Stimulated activated CD8-positive, alpha-beta memory T cell treated with anti-CD3 and anti-CD28 coated beads, Interleukin-4, amount 100 ng/mL, for 48 hours (primary cell): ENCODE data around the gene DDX46.
"Not testable (repeated sequence)": the region's sequence is repeated elsewhere in the genome, so short reads cannot be mapped to it uniquely, and the experiment has no call there.

Experiments used
- DNase-seq: peaks from one replicate; pipeline ENCODE4 v3.0.0-alpha.2; 2020

Gene DDX46

DNA sequence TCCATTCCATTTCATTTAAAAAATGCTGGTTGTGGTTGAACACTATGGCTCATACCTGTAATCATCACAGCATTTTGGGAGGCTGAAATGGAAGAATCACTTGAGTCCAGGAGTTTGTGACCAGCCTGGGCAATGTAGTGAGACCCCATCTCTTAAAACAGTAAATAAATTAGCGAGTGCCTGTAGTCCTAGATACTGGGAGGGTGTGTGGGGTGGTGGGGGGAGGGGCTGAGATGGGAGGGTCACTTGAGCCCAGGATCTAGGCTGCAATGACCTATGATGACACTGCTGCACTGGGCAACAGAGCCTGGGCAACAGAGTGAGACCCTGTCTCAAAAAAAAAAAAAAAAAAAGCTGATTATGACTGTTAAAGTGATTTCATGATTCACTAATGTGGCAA is 29.1 kb downstream of the DDX46 start:
- no peak for DNase-seq

DNA sequence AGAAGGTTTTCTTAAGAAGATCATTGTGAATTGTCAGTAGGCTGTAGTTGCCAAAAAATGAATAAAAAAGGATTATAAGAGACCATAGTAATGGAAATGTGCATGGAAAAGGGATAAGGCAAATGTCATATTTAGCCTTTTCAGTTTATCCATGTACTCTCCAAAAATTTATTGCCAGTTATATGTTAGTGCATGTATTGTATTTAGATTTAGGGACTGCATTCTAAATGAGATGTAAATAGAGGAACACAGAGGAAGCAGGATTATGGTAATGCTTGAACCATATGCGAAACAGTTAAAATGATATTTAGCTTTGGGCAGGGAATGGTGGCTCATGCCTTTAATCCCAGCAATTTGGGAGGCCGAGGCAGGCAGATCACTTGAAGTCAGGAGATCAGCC is 33.0 kb downstream of the DDX46 start:
- no peak for DNase-seq

DNA sequence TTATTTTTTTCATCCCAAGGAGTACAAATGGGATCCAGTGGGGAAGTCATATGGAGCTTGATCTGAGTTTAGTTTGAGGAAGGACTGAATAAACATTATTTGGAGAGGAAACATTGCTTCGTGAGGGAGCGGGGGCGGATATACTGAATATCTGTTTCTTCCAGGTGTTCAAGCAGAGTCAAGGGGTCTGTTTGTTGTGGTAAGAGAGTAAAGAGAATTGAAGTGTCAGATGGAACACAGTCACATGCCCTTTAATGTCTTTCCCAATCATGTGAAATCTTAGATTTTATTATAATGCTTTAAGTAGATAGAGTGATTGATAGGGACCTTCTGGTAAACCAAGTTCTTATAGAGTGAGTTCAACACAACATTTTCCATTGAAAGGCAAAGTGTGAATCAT is 33.7 kb downstream of the DDX46 start:
- DNase-seq, result no peak

DNA sequence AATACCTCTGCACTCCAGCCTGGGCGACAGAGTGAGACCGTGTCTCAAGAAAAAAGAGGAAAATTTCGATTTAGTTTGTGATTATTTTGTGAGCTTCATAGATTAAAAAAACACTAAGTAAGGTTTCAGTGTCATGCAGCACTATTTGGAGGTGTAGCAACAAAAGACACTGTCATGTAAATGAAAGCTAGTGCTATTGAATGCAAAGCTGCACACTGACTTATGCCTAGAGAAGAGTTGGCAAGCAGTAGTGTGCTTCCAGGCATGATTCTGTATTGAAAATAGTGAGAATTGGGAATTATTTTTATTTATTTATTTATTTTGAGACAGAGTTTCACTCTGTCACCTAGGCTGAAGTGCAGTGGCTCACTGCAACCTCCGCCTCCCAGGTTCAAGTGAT is 34.5 kb downstream of the DDX46 start:
- no peak for DNase-seq

DNA sequence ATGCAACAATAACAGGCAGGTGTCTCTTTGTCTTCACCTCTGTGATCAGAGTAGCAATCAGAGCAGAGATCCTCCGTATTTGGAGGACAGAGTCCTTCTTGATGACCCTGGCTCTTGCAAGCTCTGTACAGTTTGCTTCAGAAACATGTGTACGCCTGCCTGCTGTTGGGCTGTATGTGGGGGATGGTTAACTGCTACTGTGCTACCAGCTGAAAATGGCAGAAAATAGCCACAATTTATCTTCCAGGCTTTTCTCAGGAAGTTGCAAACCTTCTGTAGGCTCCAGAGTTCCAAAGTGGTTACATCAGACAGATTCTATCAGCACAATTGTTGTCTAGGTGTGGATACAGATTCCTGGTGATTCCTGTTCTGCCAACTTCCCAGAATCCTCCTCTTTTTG is 35.5 kb downstream of the DDX46 start:
- DNase-seq, result no peak

DNA sequence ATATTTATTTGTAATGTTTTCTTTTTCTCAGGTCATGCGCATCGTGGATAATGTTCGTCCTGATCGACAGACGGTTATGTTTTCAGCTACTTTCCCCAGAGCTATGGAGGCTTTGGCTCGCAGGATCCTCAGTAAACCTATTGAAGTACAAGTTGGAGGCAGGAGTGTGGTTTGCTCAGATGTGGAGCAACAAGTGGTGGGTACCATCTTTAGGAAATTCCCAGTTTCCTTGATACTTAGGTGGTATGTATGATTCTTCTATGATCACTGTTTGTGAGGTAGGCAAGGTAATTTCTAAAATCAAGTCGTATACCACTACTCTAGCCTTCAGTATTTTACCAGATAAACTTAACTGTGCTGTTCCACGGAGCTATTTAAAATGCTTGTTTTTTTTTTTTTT is 36.2 kb downstream of the DDX46 start:
- DNase-seq, result no peak

DNA sequence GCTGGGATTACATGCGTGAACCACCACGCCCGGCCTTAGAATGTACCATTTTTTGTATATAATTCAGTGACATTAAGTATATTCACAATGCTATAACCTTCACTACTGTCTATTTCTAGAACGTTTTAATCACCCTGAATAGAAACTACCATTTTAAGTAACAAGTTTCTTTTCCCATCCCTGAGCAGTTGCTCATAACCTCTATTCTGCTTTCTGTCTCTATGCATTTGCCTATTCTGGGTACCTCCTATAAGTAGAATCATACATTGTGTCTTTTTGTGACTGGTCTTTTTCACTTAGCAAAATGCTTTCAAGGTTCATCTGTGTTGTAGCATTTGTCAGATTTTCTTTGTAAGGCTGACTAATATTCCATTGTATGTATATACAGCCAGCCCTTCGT is 39.9 kb downstream of the DDX46 start:
- no peak for DNase-seq

DNA sequence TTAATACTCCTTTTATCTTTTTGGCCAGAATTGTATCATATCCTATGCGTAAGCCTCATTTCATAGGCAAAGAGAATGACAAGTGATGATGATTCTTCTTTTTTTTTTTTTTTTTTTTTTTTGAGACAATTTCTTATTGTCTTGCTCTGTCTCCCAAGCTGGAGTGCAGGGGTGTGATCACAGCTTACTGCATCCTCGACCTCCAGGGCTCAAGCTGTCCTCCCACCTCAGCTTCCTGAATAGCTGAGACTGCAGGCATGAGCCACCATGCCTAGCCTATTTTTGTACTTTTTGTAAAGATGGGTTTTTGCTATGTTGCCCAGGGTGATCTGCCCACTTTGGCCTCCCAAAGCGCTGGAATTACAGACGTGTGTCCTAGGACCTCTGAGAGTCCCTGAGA is 45.2 kb downstream of the DDX46 start:
- DNase-seq, result no peak

DNA sequence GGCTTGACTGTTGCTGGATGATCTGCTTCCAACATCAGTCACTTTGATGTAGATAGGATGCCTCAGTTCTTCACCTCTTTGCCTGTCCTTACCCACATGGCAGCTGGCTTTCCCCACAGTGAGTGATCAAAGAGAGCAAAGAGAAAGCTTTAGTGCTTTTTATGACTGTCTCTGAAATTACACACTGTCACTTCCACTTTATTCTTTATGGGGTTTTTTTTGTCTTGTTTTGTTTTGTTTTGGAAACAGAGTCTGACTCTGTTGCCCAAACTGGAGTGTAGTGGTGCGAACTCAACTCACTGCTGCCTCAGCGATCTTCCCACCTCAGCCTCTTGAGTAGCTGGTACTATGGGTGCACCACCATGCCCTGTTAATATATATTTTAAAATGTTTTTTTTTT is 54.8 kb downstream of the DDX46 start:
- DNase-seq, result no peak

DNA sequence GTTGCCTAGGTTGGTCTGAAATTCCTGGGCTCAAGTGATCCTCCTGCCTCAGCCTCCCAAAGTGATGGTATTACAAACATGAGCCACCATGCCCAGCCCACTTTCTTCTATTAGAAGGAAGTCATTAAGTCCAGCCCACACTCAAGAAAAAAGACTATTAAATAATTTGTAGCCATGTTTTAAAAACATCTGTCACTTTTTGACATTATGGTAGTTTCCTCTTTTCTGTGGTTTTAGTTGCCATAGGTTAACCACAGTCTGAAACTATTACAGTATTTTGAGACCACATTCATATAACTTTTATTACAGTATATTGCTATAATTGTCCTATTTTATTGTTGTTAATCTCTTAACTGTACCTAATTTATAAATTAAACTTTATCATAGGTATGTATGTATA is 55.2 kb downstream of the DDX46 start:
- no peak for DNase-seq

DNA sequence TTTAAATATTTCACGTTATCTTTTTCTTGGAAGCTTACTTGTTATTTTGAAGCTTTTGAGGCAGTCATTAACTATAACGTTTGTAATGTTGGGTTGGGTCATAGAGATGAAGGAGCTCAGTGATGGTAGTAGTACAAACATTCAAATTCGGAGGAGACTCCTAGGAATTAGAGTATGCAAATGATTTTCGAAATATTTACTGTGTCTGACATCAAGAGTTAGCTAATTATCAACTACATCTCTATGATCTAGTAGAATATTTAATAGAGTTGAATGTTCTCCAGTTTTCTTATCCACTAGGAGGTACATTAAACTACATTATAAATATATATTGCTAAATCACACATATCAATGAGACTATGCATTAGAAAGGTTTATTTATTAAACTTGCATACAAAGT is 58.4 kb downstream of the DDX46 start:
- no peak for DNase-seq

DNA sequence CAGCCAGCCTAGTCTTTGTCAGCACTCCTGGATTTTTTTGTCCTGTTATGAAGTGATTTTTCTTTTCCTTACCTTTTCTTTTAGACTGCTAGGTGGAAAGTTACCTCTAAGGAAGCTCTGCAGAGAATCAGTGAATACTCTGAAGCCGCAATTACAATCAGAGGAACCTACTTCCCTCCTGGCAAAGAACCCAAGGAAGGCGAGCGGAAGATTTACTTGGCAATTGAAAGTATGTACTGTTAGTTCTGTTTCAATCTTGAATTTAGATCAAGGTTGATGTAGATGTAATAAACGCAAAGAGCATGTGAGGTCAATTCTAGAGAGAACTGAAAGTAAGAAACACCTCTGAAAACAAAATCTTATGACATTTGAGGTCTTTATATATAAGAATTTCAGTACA is 60.2 kb downstream of the DDX46 start:
- no peak for DNase-seq

DNA sequence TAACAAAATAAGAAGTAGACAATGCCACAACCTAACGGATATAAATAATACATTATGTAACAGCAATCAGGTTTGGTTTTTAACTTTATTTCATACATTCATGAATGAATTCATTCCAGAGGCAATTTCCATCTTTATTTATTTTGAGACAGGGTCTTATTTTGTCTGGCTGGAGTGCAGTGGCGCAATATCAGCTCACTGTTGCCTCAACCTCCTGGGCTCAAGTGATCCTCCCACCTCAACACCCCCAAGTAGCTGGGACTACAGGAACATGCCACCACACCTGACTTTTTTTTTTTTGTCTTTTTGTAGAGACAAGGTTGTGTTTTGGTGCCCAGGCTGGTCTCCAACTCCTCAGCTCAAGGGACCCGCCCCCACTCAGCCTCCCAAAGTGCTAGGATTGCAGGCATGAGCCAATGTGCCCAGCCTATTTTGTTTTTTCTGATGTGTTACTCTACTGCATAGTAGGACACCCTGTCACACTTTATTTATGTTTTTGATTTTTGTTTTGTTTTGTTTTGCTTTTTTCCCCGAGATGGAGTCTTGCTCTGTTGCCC is 60.9 kb downstream of the DDX46 start:
- no peak for DNase-seq

DNA sequence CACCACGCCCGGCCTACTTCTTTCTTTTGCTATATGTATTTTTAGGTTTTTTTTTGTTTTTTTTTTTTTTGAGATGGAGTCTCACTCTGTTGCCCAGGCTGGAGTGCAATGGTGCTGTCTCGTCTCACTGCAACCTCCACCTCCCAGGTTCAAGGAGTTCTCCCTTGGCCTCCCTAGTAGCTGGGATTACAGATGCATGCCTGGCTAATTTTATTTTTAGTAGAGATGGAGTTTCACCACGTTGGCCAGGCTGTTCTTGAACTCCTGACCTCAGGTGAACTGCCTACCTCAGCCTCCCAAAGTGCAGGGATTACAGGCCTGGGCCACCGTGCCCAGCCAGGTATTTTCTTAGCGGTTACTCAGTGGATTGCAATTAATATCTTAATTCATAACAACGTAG is 63.3 kb downstream of the DDX46 start:
- DNase-seq, result no peak

DNA sequence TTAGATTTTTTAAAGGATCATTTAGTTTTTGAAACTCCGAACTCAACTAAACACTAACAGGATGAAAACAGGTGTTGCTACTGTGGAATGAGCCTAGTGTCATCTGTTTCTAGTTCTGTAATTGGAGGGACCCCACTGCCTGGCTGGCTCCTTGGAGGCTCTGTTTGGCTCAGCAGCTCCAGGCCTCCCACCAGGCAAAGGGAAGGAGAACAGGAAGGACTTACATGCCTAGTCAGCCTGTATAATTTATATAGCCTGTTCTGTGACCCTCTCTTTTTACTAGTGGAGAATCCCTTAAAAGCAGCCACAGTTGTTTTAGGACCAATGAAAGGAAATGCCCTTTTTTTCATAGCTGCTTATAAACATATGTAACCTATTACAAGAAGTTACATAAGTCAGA is 66.1 kb downstream of the DDX46 start:
- no peak for DNase-seq

DNA sequence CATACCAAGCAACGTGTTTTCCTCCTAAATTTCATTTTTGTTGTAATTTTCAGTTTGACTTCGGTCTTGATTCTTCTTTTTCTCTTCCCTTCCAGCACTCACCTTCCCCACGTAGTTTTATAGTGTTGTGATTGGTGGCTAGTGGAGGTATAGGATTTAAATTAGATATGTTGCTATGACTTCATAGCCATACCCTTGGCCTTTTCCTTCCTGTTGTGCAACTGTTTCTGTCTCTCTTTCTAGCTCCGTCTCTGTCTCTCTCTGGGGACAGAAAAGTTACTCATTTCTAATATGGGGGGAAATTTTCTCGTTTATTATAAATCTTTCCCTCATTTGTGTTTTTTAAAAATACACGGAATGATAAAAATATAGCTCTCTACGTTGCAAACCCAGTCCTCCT is 66.6 kb downstream of the DDX46 start:
- no peak for DNase-seq

DNA sequence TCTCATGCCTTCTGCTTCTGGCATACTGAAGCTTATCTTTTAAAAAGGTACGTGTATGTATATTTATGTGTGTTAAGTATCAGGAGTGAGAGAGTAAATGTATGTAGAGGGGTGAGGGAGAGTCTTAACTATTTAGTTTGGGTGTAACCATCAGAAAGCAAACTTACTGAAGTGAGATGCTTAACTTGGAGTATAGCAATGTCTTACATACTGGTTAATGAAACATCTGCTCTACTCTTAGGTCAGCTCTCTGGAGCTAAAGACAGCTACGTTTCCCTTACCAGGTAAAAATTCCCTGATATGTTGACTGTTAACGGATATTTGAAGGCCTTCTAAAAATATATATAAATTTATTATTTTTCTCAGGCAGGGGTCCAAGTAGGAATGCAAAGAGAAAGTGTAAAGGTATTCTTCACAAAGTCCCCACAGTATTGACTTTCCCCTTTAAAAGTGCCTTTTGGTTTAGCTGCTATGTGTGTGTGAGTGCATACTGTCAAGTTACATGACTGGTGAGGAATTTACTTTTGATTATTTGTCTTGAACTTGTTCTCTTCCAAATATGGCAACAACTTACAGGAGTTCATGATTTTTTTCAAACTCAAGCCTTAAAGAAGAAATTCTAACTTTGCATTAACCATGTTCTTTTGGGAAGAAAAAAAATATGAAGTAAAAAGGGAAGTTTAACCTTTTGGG is 74.9 kb downstream of the DDX46 start:
- no peak for DNase-seq

DNA sequence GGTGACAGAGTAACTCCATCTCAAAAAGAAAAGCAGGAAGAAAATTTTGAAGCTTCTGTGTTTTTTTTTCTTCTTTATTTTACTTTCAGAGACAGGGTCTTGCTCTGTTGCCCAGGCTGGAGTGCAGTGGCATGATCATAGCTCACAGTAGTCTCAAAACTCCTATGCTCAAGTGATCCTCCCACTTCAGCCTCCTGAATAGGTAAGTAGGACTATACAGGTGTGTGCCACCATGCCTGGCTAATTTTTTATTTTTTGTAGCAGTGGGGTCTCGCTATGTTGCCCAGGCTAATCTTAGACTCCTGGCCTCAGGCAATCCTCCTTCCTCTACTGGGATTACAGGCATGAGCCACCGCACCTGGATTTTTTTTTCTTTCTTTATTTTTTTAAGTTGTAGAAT is 77.0 kb downstream of the DDX46 start:
- DNase-seq, result no peak

DNA sequence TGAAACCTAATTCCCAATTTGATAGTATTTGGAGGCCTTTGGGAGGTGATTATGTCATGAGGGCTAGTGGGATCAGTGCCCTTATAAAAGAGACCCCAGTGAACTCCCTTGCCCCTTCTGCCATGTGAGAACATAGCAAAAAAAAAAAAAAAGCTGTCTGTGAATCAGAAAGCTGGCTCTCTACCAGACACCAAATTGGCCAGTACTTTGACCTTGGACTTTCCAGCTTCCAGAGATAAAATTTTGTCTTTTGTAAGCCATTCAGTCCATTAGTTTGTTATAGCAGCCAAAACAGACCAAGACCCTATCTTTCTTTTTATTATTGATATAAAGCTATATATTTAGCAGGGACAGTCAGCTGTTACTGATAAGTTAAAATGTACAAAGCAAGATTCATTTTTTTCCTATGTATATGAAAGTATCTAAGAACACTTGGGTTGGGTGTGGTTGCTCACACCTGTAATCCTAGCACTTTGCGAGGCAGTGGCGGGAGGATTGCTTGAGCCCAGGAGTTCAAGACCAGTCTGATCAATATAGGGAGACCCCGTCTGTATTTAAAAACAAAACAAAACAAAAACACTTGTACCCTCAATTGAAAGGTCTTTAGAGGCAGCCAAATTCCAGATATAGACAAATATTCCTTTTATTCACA is 79.1 kb downstream of the DDX46 start:
- no peak for DNase-seq

DNA sequence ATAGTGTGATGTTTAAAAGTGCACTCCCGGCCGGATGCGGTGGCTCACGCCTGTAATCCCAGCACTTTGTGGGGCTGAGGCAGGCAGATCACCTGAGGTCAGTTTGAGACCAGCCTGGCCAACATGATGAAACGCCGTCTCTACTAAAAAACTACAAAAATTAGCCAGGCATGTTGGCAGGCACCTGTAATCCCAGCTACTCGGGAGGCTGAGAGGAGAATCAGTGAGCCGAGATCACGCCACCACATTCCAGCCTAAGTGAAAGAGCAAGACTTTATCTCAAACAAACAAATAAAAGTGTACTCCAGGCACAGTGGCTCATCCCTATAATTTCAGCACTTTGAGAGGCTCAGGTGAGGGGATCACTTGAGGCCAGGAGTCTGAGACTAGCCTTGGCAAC is 79.8 kb downstream of the DDX46 start:
- DNase-seq, result not testable (repeated sequence)

DNA sequence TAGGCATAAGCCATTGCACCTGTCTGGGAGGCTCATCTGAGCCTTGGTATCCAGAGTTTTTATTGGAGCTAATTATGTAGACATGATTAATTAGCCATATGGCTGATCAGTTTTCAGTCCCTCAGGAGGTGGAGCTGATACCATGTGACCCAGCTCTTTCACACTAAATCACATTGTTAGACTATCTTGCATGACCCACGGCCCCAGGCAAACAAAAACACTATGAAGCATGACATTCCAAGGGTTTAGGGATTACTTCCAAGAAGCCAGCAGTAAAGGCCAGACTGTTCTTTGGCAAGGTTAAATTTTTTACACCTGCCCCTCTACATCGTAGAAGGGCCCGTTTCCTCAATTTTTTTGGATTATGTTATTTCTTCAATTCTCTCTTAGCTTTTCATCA is 82.2 kb downstream of the DDX46 start:
- DNase-seq, result no peak

DNA sequence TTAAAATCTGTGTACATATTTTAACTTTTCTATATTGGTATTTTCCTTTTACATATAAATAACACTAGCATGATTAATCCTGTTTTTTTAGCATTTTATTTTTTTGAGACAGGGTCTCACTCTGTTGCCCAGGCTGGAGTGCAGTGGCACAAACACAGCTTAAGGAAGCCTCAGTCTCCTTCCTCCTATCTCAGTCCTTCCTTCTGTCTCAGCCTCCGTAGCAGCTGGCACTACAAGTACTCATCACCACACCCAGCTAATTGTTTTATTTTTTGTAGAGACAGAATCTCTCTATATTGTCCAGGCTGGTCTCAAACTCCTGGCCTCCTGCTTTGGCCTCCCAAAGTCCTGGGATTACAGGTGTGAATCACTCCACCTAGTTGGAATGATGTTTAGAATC is 85.7 kb downstream of the DDX46 start:
- DNase-seq, result no peak

DNA sequence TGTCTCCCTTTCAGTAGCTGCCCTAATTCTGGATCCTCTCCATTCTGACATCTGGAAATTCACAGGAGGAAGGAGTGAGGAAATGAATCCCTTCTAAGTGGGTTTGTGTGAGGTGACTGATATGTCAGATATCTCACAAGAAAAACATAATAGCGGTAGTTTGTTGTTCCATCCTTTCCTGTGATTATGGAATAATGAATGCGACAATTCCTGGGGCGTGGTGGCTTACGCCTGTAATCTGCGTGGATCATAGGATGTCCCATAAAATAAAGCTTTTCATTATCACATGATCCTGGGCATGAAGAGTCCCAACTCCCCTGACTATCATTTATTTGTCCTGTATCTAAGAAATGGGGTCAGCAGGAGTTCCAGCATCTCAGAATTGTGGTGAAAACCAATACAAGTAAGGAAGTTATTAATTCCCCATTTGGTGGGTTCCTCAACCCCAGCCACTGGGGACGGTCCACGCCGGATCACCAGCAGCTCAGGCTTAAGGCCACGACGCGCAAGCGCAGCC is 86.8 kb downstream of the DDX46 start:
- DNase-seq, result no peak

DNA sequence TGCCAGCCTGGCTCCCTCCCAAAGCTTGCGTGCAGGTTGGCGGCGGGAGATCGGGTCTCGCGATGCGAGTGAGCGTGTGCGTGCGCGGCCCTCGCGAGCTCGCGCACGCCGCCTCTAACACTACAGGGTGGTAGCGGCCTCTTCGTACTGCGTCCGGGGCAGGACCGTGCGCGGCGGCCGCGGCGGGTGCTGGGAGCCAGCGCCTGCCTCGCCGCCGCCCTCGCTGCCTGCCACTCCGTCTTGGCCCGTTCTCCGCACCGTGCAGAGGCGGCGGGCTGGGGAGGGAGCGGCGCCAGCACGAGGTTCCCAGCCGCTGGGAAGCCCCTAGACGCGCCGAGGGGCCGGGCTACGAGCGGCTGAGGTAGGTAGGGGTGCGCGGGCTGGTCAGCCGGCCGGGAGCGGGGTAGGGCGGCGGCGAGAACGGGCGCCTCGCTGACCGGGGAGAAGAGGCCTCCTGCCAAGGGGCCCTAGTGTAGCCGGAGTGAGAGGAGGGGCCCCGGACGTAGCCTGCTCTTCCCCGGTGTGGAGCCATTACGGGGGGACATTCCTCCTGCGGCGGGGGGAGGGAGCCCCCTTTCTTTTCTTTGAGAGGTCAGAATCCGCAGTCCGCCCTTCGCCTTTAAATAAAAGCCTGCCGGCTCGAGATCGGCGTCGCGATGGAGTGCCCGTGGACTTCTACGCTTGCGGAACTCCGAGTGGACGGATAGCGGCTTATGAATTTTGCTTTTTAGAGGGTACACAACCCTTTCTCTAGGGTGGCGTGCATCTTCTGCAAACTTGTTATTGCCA is 87.5 kb downstream of the DDX46 start, which contains the start of gene C5orf24:
C5orf24 (plus strand) TSS at position 117 of the 789 bp plus-strand sequence. CDS start 8,933 bp downstream, outside the sequence.
- peak; percentile 94 for DNase-seq
